ENCODE data around the gene PPP1R1B.

The PPP1R1B gene

DNA sequence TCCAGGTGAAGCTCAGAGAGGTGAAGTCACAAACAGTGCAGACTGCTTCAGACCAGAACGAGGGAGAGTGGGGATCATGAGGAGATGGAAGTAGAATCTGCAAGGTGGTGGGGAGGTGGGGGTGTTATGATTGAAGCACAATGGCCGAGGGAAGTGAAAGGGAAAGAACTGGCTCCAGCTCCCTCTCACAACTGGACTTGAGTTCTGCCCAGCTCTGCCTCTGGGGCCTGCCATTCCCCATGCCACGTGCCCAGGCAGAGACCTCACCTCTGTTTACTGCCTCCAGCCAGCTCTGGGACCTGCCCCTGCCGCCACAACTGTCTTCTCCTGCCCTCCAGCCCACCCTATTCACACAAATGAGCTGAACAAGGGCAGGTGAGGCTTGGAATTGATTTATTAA lies 44.0 kb downstream of the PPP1R1B start:
- DNase-seq: no peak

DNA sequence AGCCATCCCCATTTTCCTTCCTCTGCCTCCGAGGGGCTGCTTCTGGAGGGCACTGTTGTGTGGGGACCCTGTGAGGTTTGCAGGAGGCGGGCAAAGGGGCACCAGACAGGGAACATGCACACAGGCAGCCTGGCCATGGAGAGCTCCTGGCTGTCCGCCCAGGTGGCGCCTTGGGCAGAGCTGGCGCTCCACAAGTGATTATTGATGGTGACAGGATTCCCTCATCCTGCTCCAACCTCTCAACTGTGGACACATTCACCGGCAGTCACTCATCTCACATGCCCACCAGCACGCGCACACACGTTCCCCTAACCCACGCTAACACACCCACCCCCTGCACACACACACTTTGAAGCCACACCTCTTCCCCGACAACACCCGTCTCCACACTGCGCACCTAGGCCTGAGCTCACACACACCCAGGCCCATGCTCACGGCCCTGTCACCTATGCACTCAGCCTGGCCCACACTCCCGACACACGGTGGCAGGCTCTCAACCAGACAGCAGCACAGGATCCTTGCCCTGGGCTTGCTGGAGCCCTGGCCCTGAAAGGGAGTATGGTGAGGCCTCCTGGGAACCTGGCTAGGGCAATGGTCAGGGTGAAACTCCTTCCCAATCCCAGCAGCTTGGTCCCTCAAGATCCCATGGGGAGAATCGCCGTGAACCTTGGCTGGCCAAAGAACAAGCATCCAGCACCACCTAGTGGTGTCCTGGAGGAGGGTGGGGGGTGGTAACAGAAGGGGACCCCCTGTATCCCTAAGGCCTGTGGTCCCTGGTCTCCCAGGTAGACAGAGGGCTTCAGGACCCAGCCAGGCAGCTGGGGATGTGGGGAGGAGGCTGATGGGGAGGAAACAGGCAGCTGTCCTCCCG lies 45.1 kb downstream of the PPP1R1B start:
- no peak for DNase-seq

DNA sequence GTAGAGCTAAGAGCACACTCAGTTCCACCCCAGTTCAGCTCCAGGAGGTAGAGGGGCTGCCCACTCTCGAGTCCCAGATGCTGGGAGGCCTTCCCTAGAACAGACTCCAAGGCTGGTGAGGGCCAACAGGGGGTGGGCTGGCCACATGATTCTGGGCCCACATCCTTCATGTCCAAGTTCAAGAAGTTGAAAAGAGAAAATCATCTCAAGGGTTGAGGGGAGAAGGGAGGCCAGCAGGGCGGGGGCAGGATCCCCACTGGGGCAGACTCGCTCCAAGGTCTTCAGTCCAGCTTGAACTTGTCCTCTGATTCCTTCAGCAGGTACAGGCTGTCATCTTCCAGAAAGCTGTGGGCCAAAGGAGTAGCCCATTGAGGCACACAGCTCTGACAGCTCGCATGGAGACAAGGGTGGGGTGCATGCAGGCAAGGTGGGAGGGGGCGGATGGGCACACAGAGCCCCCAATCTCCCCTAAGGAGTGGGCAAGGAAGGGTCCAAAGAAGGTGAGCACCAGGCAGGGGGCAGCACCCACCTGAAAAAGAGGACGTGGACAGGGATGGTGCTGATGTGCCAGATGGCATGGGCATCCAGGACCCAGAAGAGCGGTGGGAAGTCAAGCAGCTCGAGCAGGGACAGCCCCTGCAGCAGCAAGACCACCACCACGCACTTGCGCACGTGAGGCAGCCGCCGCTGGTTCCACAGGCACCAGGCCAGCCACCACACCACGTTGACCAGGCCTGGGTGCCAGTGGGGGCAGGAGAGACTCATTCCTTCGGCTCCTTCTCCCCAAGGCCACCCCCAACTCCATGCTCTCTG lies 46.0 kb downstream of the PPP1R1B start:
- DNase-seq: no peak

DNA sequence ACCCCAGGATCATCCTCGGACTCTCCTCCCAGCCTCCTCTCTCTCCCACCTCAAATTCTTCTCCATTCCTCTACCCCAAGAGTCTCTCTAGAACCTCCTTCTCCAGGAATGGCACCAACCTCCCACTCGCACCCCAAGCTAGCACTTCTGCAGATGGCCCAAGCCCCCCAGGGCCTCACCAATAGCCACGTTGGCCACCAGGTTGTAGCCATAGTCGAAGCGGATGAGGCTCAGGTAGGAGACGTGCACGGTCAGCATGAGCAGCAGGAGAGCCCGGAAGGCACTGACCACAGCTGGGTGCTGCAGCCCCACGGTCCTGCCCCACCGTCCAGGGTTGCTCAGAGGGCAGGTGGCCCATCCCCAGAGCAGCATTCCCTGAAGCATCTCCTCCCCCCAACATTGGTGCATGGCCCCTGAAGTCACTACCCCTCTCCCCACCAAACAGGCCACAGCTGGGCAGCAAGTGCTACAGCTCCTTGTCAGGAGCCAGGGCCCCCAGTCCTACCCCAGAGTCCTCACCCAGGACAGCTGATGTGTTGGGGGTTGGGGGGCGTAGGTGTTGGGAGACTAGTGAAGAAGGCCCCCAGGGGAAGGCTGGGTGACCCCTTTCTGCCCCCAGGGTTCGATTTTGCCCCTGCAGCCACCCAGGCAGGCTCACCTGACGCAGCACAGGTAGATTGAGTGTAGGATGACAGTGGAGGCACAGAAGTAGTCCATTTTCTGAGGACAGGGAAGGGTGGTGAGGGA lies 46.8 kb downstream of the PPP1R1B start:
- DNase-seq: no peak

DNA sequence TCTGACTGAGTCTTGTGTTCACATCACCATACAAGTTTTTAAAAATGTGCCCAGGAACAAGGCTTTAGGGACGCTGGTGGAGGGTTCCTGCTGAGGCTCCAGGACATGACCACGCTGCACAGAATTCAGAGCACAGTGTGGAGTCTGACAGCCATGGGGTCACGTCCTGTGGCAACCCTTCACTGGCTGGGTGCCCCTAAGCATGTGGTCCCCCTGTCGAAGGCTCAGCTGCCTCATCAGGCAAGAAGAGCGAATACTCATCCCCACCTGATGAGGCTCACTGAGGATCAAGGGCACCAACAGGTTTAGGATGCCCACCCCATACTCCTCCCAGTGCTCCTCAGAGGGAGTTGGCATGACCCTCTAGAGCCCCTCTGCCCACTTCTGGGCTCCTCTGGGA lies 47.4 kb downstream of the PPP1R1B start:
- DNase-seq: no peak

DNA sequence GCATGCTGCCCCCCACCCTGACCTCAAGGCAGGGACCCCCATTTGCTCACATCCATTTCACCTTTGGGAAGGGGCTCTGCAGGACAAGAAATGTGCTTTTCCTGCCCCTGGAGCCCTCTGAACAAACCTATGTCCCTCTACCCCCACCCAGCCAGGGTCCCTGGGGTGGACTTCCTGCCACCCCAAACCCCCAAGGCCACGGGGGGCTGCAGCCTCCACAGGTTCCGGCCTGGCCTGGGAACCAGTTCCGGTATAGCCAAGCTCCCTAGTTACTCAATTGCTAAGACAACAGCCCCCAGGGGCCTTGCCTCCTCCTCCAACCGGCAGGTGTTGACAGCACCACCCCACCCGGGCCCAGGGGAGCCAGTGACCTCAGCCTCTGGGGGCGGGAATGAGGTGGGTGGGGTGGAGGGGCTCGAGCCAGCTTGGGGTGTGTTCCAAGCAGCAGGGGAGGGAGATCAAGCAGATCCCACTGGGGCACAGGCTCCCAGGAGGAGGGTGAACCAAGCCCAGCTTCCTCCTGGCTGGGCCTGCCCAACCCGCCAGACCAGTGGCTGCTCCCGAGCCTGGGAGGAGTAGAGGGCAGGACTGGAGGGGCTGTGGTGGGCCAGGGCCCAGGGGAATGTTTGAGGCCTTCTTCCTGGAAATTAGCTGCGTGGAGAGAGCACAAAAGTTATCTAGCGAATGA lies 48.1 kb downstream of the PPP1R1B start:
- no peak for DNase-seq

DNA sequence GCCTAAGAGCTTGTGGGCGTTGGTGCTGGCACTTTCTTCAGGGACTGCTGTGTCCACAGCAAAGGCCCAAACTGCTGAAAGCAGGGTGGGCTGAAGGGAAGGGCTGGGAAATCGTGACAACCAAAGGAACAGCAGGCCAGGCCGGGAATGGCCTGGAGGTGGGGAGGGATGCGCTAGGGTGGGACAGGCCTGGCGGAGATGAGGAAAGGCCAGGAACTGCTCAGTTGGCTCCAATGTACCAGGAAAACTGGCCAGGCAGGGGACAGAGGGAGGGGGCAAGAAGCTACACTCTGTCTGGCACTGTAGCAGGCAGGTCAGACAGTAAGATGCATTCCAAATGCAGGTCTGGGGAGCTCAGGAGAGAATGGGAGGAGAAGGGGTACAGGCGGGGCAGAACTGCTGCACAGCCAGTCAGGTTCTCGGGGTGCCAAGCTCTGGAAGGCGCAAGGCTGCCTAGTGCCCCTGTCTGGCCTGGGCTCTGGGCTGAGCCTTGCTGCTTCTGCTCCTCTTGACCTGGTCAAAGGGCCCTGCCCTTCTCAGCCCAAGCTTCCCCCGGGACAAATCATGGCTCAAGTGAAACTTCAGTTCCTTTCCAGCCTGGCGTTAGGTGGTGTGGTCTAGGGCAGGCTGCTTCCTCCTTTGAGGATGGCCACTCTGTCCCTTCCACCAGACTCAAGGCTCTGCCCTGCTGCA lies 48.8 kb downstream of the PPP1R1B start:
- DNase-seq: no peak

DNA sequence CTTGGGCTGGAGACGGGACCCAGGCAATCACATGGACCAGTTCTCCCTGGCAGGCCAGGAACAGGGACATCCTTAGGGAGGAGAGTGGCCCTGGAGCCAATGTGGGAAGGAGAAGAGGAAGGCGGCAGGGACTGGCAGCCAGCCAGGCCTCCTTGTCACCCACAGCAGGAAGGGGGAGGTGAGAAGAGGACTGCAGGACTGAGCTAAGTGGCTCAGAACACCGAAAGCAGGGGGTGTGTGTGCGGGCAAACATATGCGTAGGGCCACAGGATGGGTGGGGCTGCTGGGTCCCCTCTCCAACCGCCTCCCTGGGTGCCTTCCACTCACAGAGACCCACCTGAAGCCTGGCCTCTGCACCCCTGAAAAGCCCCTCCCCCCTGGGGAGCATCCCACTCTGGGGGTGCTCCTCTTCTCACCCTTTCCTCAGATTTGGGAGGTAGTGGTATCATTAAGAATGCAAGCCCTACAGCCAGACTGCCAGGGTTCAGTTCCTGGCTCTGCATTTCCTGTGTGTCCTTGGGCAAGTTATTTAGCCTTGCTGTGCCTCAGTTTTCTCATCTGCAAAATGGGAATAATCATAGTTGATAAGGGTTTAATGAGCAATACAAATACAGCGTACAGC lies 49.6 kb downstream of the PPP1R1B start:
- peak in 1 of 2 donors; percentile 31 for DNase-seq

DNA sequence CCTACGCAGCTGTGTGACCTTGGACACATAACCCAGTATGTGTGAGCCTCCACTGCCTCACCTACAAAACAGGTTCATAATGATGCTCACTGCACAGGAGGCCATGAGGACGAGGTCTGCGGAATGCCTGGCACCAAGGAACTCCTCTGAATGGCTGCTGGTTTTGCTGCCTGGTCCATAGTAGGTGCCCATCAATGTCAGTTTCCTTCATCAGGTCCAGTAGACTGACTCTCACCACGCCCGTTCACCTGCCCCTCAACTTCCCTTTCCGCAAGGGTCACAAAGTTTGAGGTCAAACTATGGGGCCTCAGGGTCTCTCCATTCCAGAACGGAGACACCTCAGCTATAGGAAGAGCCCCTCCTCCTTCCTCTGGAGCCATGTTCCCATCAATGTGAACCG lies 50.3 kb downstream of the PPP1R1B start:
- DNase-seq: no peak

DNA sequence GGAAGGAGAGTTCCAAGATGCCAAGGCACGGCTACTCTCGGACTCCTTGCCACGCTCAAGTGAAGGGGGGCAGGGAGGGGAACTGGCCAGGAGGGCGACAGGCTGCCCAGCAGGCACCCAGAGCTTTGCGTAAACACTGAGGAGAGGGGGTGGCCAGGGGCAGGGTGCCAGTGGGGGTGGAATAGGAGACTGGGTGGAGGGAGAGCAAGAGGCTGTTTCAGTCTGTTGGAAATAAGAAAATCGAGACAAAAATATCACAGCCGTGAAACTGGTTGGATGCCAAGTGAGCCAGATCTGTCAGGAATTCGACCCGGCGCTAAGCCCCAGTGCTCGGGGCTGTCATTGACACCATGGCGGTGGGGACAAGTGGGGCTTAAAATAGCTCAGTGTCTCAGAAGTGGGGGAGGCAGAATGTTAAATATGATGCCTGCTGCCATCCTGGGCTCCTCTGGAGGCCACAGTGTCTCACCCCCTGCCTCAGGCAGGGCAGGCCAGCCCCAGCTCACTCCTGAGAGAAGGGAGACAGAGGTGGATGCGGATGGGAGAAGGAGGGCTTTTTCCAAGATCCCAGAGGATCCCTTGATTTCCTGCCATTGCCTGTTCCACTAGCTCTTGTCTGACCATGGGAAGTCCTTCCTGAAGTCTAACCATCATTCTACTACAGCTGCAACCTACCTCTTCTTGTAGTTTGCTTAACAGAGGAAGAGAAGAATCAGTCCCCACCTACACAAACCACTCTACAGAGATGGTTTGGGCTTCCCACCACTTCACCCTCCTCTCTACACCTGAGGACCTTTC lies 51.0 kb downstream of the PPP1R1B start:
- DNase-seq: no peak

DNA sequence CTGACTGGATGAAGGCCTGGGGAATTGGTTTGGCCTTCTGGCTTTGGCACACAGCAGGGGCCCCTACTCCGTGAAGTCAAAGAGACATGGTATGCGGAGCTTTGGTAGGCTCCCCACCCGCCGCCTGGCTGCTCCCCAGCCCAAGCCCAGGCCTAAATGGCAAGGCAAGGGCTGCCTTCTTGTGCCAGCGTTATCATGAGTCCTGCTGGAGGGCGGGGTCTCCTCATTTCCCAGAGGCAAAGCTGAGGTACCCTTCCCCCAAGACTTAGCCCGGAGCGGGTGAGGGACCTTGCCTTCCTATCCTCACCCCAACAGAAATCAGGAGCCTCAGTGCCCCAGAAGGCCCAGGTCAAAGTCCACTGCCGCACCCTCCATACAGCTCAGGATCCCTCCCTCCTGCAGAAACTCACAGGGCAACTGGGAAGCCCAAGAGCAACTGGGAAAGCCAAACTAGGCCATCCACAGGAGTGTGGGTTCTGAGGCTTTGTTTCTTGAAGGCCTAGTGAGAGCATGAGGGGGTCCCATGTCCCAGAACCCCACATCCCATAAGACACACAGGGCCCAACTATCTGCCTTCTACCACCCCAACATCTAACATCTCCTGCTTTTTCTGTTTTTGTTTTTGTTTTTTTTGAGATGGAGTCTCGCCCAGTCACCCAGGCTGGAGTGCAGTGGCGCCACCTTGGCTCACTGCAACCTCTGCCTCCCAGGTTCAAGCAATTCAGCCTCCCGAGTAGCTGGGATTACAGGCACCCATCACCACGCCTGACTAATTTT lies 51.8 kb downstream of the PPP1R1B start:
- DNase-seq: no peak

DNA sequence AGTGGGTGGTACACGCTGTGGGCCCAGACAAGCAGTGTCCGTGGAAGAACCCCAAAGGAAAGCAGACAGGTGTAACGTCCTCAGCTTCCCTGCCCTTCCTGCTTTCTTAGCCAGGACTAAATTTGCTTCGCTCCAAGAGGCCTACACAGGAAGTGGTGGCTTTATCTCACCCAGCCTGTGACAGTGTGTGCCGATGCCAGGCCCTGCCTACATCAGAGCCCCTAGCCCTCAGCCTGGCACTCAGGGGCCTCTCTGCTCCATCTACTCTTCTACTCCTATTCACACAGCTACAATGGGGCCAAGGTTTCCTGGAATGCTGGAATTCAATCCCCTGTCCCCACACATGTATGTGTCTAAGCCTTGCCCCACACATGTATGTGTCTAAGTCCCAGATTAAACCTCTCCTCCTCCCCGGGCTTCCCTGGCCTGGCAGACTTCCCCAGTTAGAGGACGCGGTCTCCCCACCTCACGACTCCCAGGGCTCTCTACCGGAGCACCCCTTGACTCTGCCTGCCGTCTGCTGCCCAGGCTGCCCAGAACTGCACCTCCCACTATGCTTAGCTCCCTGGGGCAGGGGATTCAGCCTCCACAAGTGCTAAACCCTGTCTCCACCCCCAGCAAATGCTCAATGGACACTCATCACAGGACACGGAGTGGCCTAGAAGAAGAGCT lies 52.9 kb downstream of the PPP1R1B start:
- peak in 1 of 2 donors; percentile 38 for DNase-seq

DNA sequence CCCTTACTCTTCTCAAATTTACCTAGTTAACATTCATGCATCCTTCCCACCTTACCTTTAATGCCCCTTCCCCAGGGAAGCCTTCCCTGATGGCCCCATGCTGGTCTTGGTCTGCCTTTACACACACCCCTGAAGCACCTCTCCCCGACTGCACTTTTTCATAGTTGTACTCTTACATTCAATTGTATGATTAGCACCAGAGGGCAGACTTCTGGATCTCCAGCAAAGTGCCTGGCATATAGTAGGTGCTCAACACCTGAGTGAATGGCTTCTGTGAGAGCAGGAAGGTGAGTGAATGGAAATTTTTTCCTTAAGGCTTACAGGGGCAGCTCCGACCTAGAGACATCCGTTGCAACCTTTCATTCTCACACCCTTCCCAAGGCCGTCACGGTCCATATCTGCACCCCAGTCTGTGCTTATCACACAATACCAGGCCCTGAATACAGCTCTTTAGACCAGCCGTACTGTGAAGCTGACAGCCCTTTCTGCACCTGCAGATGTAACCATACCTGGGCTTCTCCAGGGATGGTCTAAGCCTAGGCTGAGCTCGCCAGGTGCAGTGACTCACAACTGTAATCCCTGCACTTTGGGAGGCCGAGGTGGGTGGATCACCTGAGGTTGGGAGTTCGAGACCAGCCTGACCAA lies 56.7 kb downstream of the PPP1R1B start:
- no peak for DNase-seq

DNA sequence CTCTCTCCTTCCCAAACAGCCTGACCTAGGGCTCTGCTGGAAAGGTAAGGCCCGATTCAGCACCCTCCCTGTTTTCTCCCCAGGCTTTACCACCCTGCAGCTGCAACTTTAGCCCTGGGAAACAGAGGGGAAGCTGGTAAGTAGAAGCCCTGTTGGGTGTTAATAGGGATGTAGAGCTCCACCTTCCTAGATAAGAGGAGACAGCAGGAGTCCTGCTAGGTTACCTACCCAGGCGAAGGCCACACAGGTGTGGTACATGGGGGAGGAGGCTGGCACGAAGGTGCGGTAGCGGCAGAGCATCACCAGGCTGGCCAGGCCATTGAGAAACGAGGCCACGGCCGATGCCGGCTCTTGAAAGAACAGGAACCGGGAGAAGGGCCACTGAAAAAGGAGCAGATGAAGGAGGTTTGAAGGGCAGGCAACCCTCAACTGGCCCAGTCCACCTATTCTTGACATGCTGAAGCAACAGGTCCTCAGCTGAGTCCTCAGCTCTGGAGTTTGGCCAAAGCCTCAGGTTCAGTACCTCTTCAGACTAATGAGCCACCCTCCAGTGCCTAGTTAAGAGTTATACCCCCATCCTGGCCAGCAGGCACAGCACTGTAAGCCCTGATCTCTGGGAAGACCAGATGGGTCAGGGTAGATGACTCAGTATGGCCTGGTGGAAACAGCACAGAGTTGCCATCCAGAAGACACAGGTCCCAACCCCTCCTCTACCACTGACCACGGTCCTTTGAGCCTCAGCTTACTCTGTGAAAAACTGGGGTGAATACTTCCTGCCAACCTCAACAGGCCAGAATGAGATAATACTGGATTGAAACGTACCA lies 57.8 kb downstream of the PPP1R1B start:
- no peak for DNase-seq
